HCT116 (cell line): ENCODE data around the gene MEOX1. TPM values are rescaled to one million over a fixed set of nuclear protein-coding genes. Genes with fewer than 3 reads are reported as not detected.

Experiments used
- ATAC-seq: fragments of 200-7000 bp; cut with Tn5 transposase; 2 replicates; pipeline ENCODE4 v1.9.1; 2020; ENCODE audit warnings: mild to moderate bottlenecking, moderate library complexity
- BruUV-seq: library from RNA; stranded (reverse); fragments of 400-500 nt; replicated peaks from 2 replicates; lab custom pipeline; 2021; lab: Mats Ljungman, UMichigan
- CTCF ChIA-PET: fragments of 300-600 bp; sonication (Branson Sonifier 250); formaldehyde crosslinking; loops from one replicate; lab custom pipeline; 2021; ENCODE audit warnings: antibody characterized with exemption; lab: Charles Lee
- POLR2A ChIA-PET: fragments of 300-600, 350-600 bp; sonication (Branson Sonifier 250); formaldehyde crosslinking; loops from one replicate; lab custom pipeline; 2021; ENCODE audit warnings: antibody characterized with exemption; lab: Charles Lee
- RAD21 ChIA-PET, 2 experiments: fragments of 300-600 bp; sonication (Branson Sonifier 250); formaldehyde crosslinking; loops; one replicate each; lab custom pipeline; 2023; ENCODE audit warnings: low total read pairs in 2 of 2; ENCODE audit not compliant: uncharacterized antibody in 2 of 2, unreplicated experiment in 2 of 2, low non-redundant PET in 1 of 2; lab: Charles Lee
- DNase-seq: peaks from one replicate; pipeline ENCODE4 v3.0.0-alpha.2; 2010; ENCODE audit warnings: low read depth, low spot score
- H2AFZ ChIP-seq: fragments of 200-600 bp; shearing (Covaris generic), sonication (generic); 2 replicates; pipeline ENCODE4 v1.6.1; 2017; ENCODE audit warnings: low read depth, mixed run types, mixed read lengths, antibody characterized with exemption, low read length; ENCODE audit not compliant: poor library complexity, severe bottlenecking
- H3K27ac ChIP-seq: 2 replicates; pipeline ENCODE4 v1.5.1; 2012; ENCODE audit warnings: low read depth, low read length
- H3K27me3 ChIP-seq: fragments of 200-600 bp; sonication (generic); 2 replicates; pipeline ENCODE4 v1.6.1; 2016; ENCODE audit warnings: mixed run types, low read length, mixed read lengths; ENCODE audit not compliant: insufficient read depth
- H3K36me3 ChIP-seq, 2 experiments: fragments of 200-500 bp in 1 of 2; fragments of 200-600 bp in 1 of 2; sonication (Bioruptor generic) in 1 of 2; sonication (generic) in 1 of 2; 2 replicates each; pipeline versions ENCODE4 v1.5.1 to v1.6.1; 2014 to 2016; ENCODE audit warnings: low read length in 2 of 2, inconsistent platforms in 1 of 2, mixed read lengths in 1 of 2, mixed run types in 1 of 2; ENCODE audit not compliant: insufficient read depth in 2 of 2, control insufficient read depth in 1 of 2
- H3K4me1 ChIP-seq, 2 experiments: fragments of 200-600 bp in 1 of 2; sonication (generic) in 1 of 2; 2 replicates each; pipeline versions ENCODE4 v1.5.1 to v1.6.1; 2012 to 2017; ENCODE audit warnings: low read length in 2 of 2, inconsistent platforms in 1 of 2, mild to moderate bottlenecking in 1 of 2, mixed read lengths in 1 of 2, mixed run types in 1 of 2, moderate library complexity in 1 of 2; ENCODE audit not compliant: insufficient read depth in 2 of 2, control insufficient read depth in 1 of 2
- H3K4me2 ChIP-seq: fragments of 200-600 bp; sonication (generic); 2 replicates; pipeline ENCODE4 v1.6.1; 2017; ENCODE audit warnings: mixed run types, low read length, mixed read lengths
- H3K4me3 ChIP-seq, 2 experiments: fragments of 200-600 bp in 1 of 2; sonication (generic) in 1 of 2; replicated peaks in 1 of 2; 2 replicates each; pipeline ENCODE4 v1.5.1; 2011 to 2016; ENCODE audit warnings: low read length in 2 of 2, control low read depth in 1 of 2, low read depth in 1 of 2, mild to moderate bottlenecking in 1 of 2, mixed read lengths in 1 of 2, mixed run types in 1 of 2
- H3K79me2 ChIP-seq: fragments of 200-600 bp; sonication (generic); 2 replicates; pipeline ENCODE4 v1.6.1; 2017; ENCODE audit warnings: mild to moderate bottlenecking, mixed run types, low read length, moderate library complexity, mixed read lengths; ENCODE audit not compliant: insufficient read depth
- H3K9ac ChIP-seq: fragments of 200-600 bp; sonication (generic); 2 replicates; pipeline ENCODE4 v1.6.1; 2016; ENCODE audit warnings: low read length, mixed read lengths
- H3K9me2 ChIP-seq: fragments of 200-600 bp; sonication (generic), shearing (Covaris generic); 2 replicates; pipeline ENCODE4 v1.6.1; 2017; ENCODE audit warnings: mixed run types, mild to moderate bottlenecking, moderate library complexity; ENCODE audit not compliant: insufficient read depth
- H3K9me3 ChIP-seq, 2 experiments: fragments of 200-500 bp in 1 of 2; fragments of 200-600 bp in 1 of 2; sonication (Bioruptor generic) in 1 of 2; sonication (generic) in 1 of 2; 2 replicates each; pipeline ENCODE4 v1.6.1; 2014 to 2017; ENCODE audit warnings: low read length in 2 of 2, mixed read lengths in 2 of 2, inconsistent platforms in 1 of 2, low read depth in 1 of 2, mild to moderate bottlenecking in 1 of 2, mixed run types in 1 of 2, moderate library complexity in 1 of 2; ENCODE audit not compliant: control insufficient read depth in 1 of 2, insufficient read depth in 1 of 2
- H4K20me1 ChIP-seq: fragments of 200-600 bp; sonication (generic), shearing (Covaris generic); 2 replicates; pipeline ENCODE4 v1.6.1; 2017; ENCODE audit warnings: mixed run types, mild to moderate bottlenecking, moderate library complexity; ENCODE audit not compliant: insufficient read depth
- CBX3 ChIP-seq: IDR thresholded peaks from 2 replicates; pipeline ENCODE4 v1.6.1; 2012; ENCODE audit warnings: low read depth
- CEBPB ChIP-seq: IDR thresholded peaks from 2 replicates; pipeline ENCODE4 v1.6.1; 2012; ENCODE audit warnings: low read depth
- ELF1 ChIP-seq: IDR thresholded peaks from 2 replicates; pipeline ENCODE4 v1.6.1; 2012; ENCODE audit warnings: low read depth, borderline replicate concordance
- EZH2phosphoT487 ChIP-seq: fragments of 200-600 bp; IDR thresholded peaks from 2 replicates; pipeline ENCODE4 v1.6.1; 2018; ENCODE audit warnings: antibody characterized with exemption, borderline replicate concordance
- FOSL1 ChIP-seq: IDR thresholded peaks from 2 replicates; pipeline ENCODE4 v1.6.1; 2012; ENCODE audit warnings: low read depth
- JUND ChIP-seq: IDR thresholded peaks from 2 replicates; pipeline ENCODE4 v1.6.1; 2012
- POLR2A ChIP-seq: IDR thresholded peaks from 2 replicates; pipeline ENCODE4 v1.7.0; 2011; ENCODE audit warnings: borderline replicate concordance; ENCODE audit not compliant: insufficient read depth, insufficient read length; ENCODE audit errors: extremely low read depth
- POLR2AphosphoS5 ChIP-seq: IDR thresholded peaks from 2 replicates; pipeline ENCODE4 v1.6.1; 2011; ENCODE audit warnings: mild to moderate bottlenecking, low read depth, low read length, moderate library complexity
- RAD21 ChIP-seq: IDR thresholded peaks from 2 replicates; pipeline ENCODE4 v1.6.1; 2012; ENCODE audit warnings: low read depth, mild to moderate bottlenecking
- SP1 ChIP-seq: IDR thresholded peaks from 2 replicates; pipeline ENCODE4 v1.6.1; 2012; ENCODE audit warnings: low read depth
- SRF ChIP-seq: IDR thresholded peaks from 2 replicates; pipeline ENCODE4 v1.6.1; 2012; ENCODE audit warnings: low read depth
- TCF7L2 ChIP-seq: IDR thresholded peaks from 2 replicates; pipeline ENCODE4 v1.7.0; 2011; ENCODE audit warnings: borderline replicate concordance, inconsistent platforms; ENCODE audit not compliant: insufficient read depth, insufficient read length; ENCODE audit errors: extremely low read depth
- YY1 ChIP-seq: IDR thresholded peaks from 2 replicates; pipeline ENCODE4 v1.6.1; 2011; ENCODE audit warnings: low read length, low read depth, moderate library complexity, mild to moderate bottlenecking; ENCODE audit not compliant: insufficient replicate concordance; ENCODE audit errors: extremely low read depth
- ZFX ChIP-seq: fragments of 450-650 bp; IDR thresholded peaks from 2 replicates; pipeline ENCODE4 v1.6.1; 2017
- intact Hi-C: fragments of 100-400 bp; cut with micrococcal nuclease; formaldehyde crosslinking; loops from 2 replicates; pipeline ENCODE4 v1.10.0; 2022
- total RNA-seq: library from RNA; stranded (reverse); gene quantifications from one replicate; pipeline ENCODE4 v1.2.1, GENCODE V29; 2021; ENCODE audit not compliant: unreplicated experiment
- TF ChIP-seq, protein P1 (sequence below), 3 experiments: fragments of 200-600 bp in 1 of 3; sonication (generic) in 1 of 3; IDR thresholded peaks in 2 of 3; conservative IDR thresholded peaks in 1 of 3; 2 replicates each; pipeline ENCODE4 v1.5.1; 2012 to 2017; ENCODE audit warnings: low read depth in 2 of 3, low read length in 2 of 3, antibody characterized with exemption in 1 of 3, borderline replicate concordance in 1 of 3, control low read depth in 1 of 3, mild to moderate bottlenecking in 1 of 3, mixed read lengths in 1 of 3, mixed run types in 1 of 3, moderate library complexity in 1 of 3; ENCODE audit not compliant: insufficient read depth in 1 of 3
- TF ChIP-seq, protein P2 (sequence below): IDR thresholded peaks from 2 replicates; pipeline ENCODE4 v1.6.1; 2011; ENCODE audit warnings: mild to moderate bottlenecking, low read length, moderate library complexity; ENCODE audit not compliant: insufficient replicate concordance; ENCODE audit errors: extremely low read depth

Gene MEOX1
- total RNA-seq, 1 experiment from 2014 or later, result not detected

DNA sequence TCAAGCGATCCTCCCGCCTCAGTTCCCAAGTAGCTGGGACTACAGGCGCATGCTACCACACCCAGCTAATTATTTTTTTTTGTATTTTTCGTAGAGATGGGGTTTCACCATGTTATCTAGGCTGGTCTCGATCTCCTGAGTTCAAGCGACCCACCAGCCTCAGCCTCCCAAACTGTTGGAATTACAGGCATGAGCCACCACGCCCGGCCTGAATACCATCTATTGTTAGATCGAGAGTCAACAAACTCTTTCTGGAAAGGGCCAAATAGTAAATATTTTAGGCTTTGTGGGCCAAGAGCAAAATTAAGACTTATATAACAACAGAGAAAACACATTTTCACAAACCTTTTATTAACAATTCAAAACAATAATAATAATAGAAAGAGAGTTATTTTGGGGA, 41.6 kb downstream of the MEOX1 start:
- no TSS peak for BruUV-seq
- H3K27ac ChIP-seq, result no peak overlapping the region
- no peaks in the 10 kb centered on the region for H3K79me2 ChIP-seq
- H3K4me3 ChIP-seq, result no peak overlapping the region
- H3K36me3 ChIP-seq, result no peaks in the 10 kb centered on the region
- peaks cover 3% of the 10 kb centered on the region; the same call in 1 of the 2 replicates for H3K27me3 ChIP-seq
- H3K9me2 ChIP-seq, result no peaks in the 10 kb centered on the region
- no peak overlapping the region for H3K9ac ChIP-seq
- RAD21 ChIA-PET, result no interaction called here
- intact Hi-C loops, result no loop called here
- H2AFZ ChIP-seq, result no peak overlapping the region
- no peak for TF ChIP-seq CEBPB
- DNase-seq (no peak), ATAC-seq (no peak)
- no peak overlapping the region for H3K4me2 ChIP-seq
- H3K9me3 ChIP-seq, result no peaks in the 10 kb centered on the region
- POLR2A ChIA-PET, result no interaction called here
- no peaks in the 10 kb centered on the region for H4K20me1 ChIP-seq
- CTCF ChIA-PET, result no interaction called here
- 0 out of 4 replicates have a peak, but pooled peaks cover 0 to 2% of the 10 kb centered on the region in 2 experiments for H3K4me1 ChIP-seq

DNA sequence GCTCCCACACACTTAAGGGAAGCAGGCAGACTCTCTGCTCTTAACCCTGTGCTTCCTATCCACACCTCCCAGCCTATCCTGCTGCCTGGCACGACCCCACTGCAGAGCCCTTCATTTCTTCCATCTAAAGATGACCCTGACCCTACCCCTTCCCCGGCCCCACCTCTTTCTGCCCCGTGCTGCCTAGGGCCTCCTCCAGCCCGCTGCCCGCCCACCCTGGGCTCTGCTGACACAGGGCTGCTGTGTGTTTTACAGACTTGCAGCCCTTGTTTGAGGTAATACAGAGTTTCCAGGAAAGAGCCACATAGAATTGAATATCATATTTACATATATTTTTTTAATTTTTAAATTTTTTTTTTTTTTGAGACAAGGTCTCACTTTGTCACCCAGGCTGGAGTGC, 42.0 kb downstream of the MEOX1 start:
- H3K36me3 ChIP-seq, result no peaks in the 10 kb centered on the region
- H3K79me2 ChIP-seq, result no peaks in the 10 kb centered on the region
- ATAC-seq, result no peak
- BruUV-seq, result no TSS peak
- intact Hi-C loops, result no loop called here
- 0 out of 4 replicates have a peak, but pooled peaks cover 0 to 2% of the 10 kb centered on the region in 2 experiments for H3K4me1 ChIP-seq
- no peak overlapping the region for H3K4me3 ChIP-seq
- peaks cover 3% of the 10 kb centered on the region; the same call in 1 of the 2 replicates for H3K27me3 ChIP-seq
- ChIA-PET RAD21 (no interaction called here), CTCF (no interaction called here), POLR2A (no interaction called here)
- H3K27ac ChIP-seq, result no peak overlapping the region
- no peak for DNase-seq
- H3K9ac ChIP-seq, result no peak overlapping the region
- H3K9me3 ChIP-seq, result no peaks in the 10 kb centered on the region
- H3K9me2 ChIP-seq, result no peaks in the 10 kb centered on the region
- H3K4me2 ChIP-seq, result no peak overlapping the region
- no peaks in the 10 kb centered on the region for H4K20me1 ChIP-seq
- H2AFZ ChIP-seq, result no peak overlapping the region
- TF ChIP-seq POLR2A (no peak), EZH2phosphoT487 (no peak), SP1 (no peak), YY1 (no peak), TCF7L2 (no peak), ZFX (no peak), FOSL1 (no peak), JUND (no peak), CBX3 (no peak), ELF1 (no peak), RAD21 (no peak), POLR2AphosphoS5 (no peak), CEBPB (no peak), SRF (no peak)
- TF ChIP-seq, protein P1, sequence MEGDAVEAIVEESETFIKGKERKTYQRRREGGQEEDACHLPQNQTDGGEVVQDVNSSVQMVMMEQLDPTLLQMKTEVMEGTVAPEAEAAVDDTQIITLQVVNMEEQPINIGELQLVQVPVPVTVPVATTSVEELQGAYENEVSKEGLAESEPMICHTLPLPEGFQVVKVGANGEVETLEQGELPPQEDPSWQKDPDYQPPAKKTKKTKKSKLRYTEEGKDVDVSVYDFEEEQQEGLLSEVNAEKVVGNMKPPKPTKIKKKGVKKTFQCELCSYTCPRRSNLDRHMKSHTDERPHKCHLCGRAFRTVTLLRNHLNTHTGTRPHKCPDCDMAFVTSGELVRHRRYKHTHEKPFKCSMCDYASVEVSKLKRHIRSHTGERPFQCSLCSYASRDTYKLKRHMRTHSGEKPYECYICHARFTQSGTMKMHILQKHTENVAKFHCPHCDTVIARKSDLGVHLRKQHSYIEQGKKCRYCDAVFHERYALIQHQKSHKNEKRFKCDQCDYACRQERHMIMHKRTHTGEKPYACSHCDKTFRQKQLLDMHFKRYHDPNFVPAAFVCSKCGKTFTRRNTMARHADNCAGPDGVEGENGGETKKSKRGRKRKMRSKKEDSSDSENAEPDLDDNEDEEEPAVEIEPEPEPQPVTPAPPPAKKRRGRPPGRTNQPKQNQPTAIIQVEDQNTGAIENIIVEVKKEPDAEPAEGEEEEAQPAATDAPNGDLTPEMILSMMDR (IDR thresholded peaks at IDR 0.05 in 2 of 3, conservative IDR thresholded peaks at IDR 0.05 in 1 of 3; ENCODE audit: borderline replicate concordance in 1 of 3, insufficient read depth in 1 of 3, low read depth in 2 of 3, low read length in 2 of 3), result no peak
- TF ChIP-seq, protein P2, sequence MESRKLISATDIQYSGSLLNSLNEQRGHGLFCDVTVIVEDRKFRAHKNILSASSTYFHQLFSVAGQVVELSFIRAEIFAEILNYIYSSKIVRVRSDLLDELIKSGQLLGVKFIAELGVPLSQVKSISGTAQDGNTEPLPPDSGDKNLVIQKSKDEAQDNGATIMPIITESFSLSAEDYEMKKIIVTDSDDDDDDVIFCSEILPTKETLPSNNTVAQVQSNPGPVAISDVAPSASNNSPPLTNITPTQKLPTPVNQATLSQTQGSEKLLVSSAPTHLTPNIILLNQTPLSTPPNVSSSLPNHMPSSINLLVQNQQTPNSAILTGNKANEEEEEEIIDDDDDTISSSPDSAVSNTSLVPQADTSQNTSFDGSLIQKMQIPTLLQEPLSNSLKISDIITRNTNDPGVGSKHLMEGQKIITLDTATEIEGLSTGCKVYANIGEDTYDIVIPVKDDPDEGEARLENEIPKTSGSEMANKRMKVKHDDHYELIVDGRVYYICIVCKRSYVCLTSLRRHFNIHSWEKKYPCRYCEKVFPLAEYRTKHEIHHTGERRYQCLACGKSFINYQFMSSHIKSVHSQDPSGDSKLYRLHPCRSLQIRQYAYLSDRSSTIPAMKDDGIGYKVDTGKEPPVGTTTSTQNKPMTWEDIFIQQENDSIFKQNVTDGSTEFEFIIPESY, result no peak
